ENCODE results near the gene ARID1B. TPM values are rescaled to one million over a fixed set of nuclear protein-coding genes. Genes with fewer than 3 reads are reported as not detected.

The ARID1B gene
- total and polyA plus RNA-seq, 12 donors, result 13.3 to 85.6 (median 50.9) TPM

DNA sequence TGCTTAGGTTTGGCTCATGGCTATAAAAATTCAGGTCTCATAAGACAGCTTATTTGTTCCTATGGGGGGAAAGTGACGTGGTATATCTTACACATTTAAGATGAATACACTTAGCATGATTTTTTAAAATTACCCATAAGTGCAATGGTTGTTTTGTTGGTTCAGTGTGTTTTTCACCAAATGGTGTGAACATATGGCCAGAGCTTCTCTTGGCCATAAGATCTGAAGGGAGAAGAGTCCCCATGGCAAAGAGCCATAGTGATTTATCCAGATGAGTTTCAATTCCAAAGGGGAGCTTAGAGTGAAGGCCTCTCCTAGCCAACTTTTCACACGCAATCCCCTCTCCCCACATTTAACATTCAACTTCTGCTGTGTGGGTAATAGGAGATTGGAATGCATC lies 438.5 kb downstream of the ARID1B start:
- Histone ChIP-seq H3K4me3 (no peak overlapping the region), H3K36me3 (replicated peaks in 1 of 2) (no peaks in the 10 kb centered on the region), H3K27me3 (no peaks in the 10 kb centered on the region), H3K4me1 (replicated peaks in 1 of 2) (peaks cover 4% of the 10 kb centered on the region in 2 donors), H3K9me3 (replicated peaks in 1 of 3) (no peaks in the 10 kb centered on the region), H3K27ac (no peak overlapping the region)
- 88 to 90% (median 90%) methylated on average over 2 of the region's 2 CpGs for WGBS, 4 donors
- DNase-seq, result no peak
- intact Hi-C loops (cut with DNase I), result no loop called here
- no peak for TF ChIP-seq POLR2A (IDR thresholded peaks at IDR 0.05)
- TF ChIP-seq, protein P1, sequence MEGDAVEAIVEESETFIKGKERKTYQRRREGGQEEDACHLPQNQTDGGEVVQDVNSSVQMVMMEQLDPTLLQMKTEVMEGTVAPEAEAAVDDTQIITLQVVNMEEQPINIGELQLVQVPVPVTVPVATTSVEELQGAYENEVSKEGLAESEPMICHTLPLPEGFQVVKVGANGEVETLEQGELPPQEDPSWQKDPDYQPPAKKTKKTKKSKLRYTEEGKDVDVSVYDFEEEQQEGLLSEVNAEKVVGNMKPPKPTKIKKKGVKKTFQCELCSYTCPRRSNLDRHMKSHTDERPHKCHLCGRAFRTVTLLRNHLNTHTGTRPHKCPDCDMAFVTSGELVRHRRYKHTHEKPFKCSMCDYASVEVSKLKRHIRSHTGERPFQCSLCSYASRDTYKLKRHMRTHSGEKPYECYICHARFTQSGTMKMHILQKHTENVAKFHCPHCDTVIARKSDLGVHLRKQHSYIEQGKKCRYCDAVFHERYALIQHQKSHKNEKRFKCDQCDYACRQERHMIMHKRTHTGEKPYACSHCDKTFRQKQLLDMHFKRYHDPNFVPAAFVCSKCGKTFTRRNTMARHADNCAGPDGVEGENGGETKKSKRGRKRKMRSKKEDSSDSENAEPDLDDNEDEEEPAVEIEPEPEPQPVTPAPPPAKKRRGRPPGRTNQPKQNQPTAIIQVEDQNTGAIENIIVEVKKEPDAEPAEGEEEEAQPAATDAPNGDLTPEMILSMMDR (IDR thresholded peaks at IDR 0.05), result no peak

DNA sequence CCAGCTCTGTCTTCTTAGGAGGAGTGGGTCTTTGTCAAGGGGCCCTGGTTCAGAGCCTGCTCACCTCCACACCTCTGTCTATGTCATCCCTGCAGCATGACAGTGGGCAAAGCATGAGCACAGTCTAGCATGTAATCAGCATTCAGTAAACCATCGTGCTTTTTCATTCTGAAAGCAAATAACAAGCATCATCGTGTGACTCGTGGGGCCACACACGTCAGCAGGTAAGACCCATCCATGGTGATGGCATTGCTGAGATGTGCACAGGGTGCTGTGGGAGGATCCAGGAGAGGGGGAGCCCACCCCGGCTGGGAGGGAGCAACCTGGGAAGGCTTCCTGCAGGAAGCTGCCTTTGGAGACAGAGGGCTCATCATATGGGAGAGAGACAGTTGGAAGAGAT lies 439.4 kb downstream of the ARID1B start:
- H3K27ac ChIP-seq, result no peak overlapping the region
- H3K36me3 ChIP-seq (replicated peaks in 1 of 2), result no peaks in the 10 kb centered on the region
- TF ChIP-seq, protein P1 (IDR thresholded peaks at IDR 0.05), result no peak
- no peak for TF ChIP-seq POLR2A (IDR thresholded peaks at IDR 0.05)
- no peaks in the 10 kb centered on the region for H3K27me3 ChIP-seq
- whole genome bisulfite sequencing, 4 donors, result 81 to 89% (median 86%) methylated on average over 5 of the region's 5 CpGs
- H3K9me3 ChIP-seq (replicated peaks in 1 of 3), result no peaks in the 10 kb centered on the region
- DNase-seq, result no peak
- peaks cover 4 to 7% of the 10 kb centered on the region in 2 donors for H3K4me1 ChIP-seq (replicated peaks in 1 of 2)
- intact Hi-C loops (cut with DNase I), result no loop called here
- no peak overlapping the region for H3K4me3 ChIP-seq

- 87 to 89% (median 88%) methylated on average over 18 to 20 of the region's 20 CpGs for WGBS, 4 donors
- Histone ChIP-seq H3K9me3 (replicated peaks in 1 of 3) (no peaks in the 10 kb centered on the region), H3K36me3 (replicated peaks in 1 of 2) (no peaks in the 10 kb centered on the region), H3K4me1 (replicated peaks in 1 of 2) (peaks cover 4 to 7% of the 10 kb centered on the region in 2 donors), H3K27ac (no peak overlapping the region), H3K4me3 (no peak overlapping the region), H3K27me3 (no peaks in the 10 kb centered on the region)
- TF ChIP-seq, protein P1 (IDR thresholded peaks at IDR 0.05), result no peak
- no peak for TF ChIP-seq POLR2A (IDR thresholded peaks at IDR 0.05)
- DNase-seq, result no peak
- intact Hi-C loops (cut with DNase I), result no loop called here
Observed at GRCh38 chr6:157217198-157217893, 440.2 kb downstream of the ARID1B start.

DNA sequence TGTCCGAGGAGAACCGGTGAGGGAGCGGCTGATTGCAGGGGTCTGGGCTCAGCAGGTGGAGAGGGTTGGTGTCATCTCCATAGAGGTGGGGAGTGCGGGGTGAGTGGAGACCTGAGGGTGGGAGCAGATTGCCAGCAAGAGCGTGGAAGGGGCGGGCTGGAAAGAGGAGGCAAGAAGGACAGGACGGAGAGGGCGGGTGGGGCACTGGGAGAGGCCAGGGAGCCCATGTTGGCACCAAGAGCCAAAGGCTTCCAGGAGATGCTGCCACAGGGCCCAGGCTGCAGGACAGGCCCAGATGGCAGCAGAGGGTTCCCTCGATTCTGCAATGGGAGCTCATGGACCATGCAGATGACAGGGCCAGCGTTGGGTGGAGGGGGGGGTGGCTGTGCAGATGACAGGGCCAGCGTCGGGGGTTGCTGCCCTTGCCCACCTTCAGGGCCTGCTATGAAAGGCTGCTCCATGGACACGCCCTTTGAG lies 440.8 kb downstream of the ARID1B start:
- DNase-seq, result peak in 1 of 7 donors; percentile 20
- intact Hi-C loops (cut with DNase I), result no loop called here
- no peaks in the 10 kb centered on the region for H3K9me3 ChIP-seq (replicated peaks in 1 of 3)
- 88 to 95% (median 93%) methylated on average over 8 to 13 of the region's 13 CpGs for WGBS, 4 donors
- no peak for TF ChIP-seq POLR2A (IDR thresholded peaks at IDR 0.05)
- TF ChIP-seq, protein P1 (IDR thresholded peaks at IDR 0.05), result no peak
- H3K27me3 ChIP-seq, result no peaks in the 10 kb centered on the region
- no peaks in the 10 kb centered on the region for H3K36me3 ChIP-seq (replicated peaks in 1 of 2)
- H3K27ac ChIP-seq, result no peak overlapping the region
- no peak overlapping the region for H3K4me3 ChIP-seq
- H3K4me1 ChIP-seq (replicated peaks in 1 of 2), result peaks cover 4 to 7% of the 10 kb centered on the region in 2 donors

Data from adrenal gland (tissue), 12 donors.